Stimulated activated naive CD4-positive, alpha-beta T cell treated with Interleukin-2 at 50 U/mL for 16 hours (primary cell): ENCODE results near the gene NEK8.
A peak's percentile ranks its signal among the peaks of the same experiment; 100 is the strongest.
"Not testable (repeated sequence)": the region's sequence is repeated elsewhere in the genome, so short reads cannot be mapped to it uniquely, and the experiment has no call there.

ENCODE experiments used
- DNase-seq: peaks from one replicate; lab custom pipeline; 2025; lab: John Stamatoyannopoulos, UW

The NEK8 gene

DNA sequence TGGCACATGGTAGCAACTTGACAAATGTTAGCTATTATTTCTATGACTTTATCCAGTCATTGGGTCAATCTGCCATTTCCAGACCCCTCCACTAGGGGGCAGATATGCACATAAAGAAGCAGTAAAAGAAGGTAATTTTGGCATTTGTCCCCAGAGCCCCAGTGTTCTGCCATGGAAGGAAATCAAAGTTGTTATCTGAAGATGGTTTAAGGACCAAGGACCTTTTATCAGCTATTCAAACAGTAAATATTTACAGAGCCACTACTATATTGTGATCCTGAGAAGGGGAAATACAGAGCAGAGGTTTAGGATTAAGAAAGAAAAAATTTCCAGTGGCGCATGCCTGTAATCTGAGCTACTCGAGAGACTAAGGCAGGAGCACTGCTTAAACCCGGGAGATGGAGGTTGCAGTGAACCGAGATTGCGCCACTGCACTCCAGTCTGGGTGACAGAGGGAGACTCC is 35.2 kb downstream of the NEK8 start:
- DNase-seq: peak; percentile 66

DNA sequence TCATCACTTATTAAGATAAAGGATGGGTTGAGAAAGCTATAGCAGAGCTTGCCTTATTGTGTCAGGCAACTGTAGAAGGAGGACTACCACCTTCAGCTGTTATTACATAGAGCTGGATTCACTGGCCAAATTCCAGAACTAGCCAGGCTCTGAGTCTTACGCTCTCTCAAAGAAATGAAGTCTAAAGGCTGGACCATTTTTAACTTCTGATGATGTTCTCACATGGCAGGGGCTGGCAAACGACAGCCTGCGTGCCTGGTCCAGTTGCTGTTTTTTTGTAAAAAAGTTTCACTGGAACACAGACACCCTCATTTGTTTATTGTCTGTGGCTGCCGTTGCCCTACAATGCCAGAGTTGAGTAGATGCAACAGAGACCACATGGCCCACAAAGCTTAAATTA is 36.5 kb downstream of the NEK8 start:
- no peak for DNase-seq

DNA sequence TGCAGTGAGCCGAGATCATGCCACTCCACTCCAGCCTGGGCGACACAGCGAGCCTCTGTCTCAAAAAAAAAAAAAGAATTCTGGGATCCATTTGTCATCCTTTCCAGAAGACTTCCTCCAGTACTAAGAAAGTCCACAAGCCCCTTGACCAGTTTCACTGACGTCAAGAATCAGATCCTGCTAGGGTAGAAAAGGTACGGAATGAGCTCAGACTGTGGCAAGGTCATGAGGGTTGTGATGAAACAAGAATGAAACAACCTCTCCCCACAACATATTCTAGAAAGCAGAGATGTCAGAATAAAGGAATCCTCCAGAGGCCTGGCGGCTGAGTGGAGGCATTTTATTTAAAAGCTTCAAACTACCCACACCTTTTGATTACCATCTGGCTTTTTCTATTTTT is 45.1 kb downstream of the NEK8 start:
- no peak for DNase-seq

DNA sequence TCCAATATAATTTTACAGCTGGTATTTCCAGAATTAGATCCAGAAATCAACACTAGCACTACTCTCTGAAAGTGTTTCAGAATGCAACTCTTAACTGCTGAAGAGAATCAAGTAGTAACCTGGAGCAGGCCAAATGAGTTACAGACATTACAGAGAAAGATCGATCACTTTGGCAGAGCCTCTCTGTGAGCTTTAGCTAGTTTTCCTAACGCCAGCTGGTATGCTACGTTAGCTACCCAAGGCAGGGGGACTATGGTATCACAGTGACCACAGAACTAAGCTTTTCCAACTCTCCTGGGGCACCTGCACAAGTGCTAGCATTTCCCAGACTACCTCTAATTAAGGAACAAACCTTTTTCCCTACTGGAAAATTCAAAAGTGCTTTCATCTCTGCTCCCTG is 45.6 kb downstream of the NEK8 start:
- no peak for DNase-seq

DNA sequence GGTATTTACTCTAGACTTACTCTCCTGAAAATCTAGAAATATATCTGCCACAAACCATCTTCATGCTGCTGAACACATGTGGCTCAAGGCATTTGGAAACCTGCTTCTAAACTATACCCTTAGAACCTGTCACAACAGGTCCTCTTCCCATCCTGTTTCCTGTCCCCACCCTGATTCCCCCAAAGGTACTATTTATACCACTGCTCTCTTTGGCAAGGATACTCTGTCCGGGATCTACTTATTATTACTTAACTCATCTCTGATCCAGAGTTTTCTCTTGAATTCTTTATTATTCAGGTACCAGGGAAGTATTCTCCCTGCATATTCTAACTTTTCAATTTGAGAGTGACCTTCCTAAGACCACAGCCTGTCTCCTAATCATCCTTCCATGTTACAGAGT is 48.6 kb downstream of the NEK8 start:
- no peak for DNase-seq

DNA sequence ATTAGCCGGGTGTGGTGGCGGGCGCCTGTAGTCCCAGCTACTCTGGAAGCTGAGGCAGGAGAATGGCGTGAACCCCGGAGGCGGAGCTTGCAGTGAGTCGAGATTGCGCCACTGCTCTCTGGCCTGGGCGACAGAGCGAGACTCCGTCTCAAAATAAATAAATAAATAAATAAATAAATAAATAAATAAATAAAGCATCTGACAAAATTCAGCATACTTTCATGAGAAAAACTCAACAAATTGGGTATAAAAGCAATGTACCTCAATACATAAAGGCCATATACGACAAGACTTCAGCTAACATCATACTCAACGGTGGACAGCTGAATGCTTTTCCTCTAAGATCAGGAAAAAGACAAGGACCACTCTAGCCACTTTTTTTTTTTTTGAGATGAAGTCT is 51.0 kb downstream of the NEK8 start:
- not testable (repeated sequence) for DNase-seq

DNA sequence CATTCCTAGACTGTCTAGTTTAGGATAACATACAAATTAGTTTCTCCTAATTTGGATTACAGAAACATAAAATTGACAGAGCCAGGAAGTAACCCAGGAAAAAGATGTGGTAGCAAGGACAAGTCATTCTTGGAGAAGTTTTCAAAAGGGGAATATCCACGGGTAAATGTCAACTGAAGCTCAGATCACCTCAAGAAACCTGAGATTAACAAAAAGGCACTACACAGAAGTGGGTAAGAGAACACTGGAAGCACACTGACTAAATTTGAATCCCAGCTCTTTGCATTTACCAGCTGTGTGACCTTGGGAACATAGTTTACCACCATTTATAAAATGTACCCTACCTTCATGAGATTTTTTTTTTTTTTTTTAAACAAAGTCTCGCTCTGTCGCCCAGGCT is 54.6 kb downstream of the NEK8 start:
- DNase-seq: no peak

DNA sequence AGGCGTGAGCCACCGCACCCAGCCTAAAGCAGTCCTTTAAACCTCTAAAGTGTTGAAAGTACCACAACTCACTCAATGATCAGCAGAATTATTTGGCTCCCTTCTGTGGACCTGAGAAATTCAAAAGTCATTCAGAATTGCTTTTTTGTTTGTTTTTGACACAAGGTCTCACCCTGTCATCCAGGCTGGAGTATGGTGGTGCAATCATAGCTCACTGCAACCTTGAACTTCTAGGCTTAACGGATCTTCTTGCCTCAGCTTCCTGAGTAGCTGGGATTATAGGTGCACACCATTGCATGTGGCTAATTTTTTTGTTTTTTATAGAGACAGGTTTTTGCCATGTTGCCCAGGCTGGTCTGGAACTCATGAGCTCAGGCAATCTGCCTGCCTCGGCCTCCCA is 59.5 kb downstream of the NEK8 start:
- DNase-seq: no peak
